SK-N-SH (cell line): ENCODE measurements around the gene ADAMTS1. TPM values are rescaled to one million over a fixed set of nuclear protein-coding genes. Genes with fewer than 3 reads are reported as not detected.

Experiments used
- CTCF ChIA-PET: fragments of 300-600, 350-600 bp; formaldehyde crosslinking; extraction: SDS; loops from one replicate; lab custom pipeline; 2021; lab: Yijun Ruan, JAX
- POLR2A ChIA-PET: fragments of 350-600 bp; sonication (Branson Sonifier 250); formaldehyde crosslinking; extraction: SDS; loops from one replicate; lab custom pipeline; 2020; ENCODE audit warnings: antibody characterized with exemption, inconsistent platforms; lab: Yijun Ruan, JAX
- DNase-seq: peaks from one replicate; pipeline ENCODE4 v3.0.0; 2012
- H2AFZ ChIP-seq: fragments of 200-600 bp; sonication (generic); 2 replicates; pipeline ENCODE4 v1.8.1; 2016; ENCODE audit warnings: antibody characterized with exemption, mild to moderate bottlenecking, low read depth
- H3F3A ChIP-seq: fragments of 200-600 bp; sonication (generic); replicated peaks from 2 replicates; pipeline ENCODE3; 2016; ENCODE audit warnings: antibody characterized with exemption, mild to moderate bottlenecking; ENCODE audit not compliant: insufficient read depth
- H3K27ac ChIP-seq, 2 experiments: fragments of 200-500 bp in 1 of 2; fragments of 200-600 bp in 1 of 2; sonication (Bioruptor generic) in 1 of 2; sonication (generic), shearing (Covaris generic) in 1 of 2; 2 replicates each; pipeline versions ENCODE4 v1.5.1 to v1.6.1; 2014 to 2016; ENCODE audit warnings: low read depth in 2 of 2, inconsistent platforms in 1 of 2, low read length in 1 of 2, mild to moderate bottlenecking in 1 of 2, mixed read lengths in 1 of 2
- H3K27me3 ChIP-seq: fragments of 200-600 bp; sonication (generic), shearing (Covaris generic); 2 replicates; pipeline ENCODE4 v1.6.1; 2016; ENCODE audit warnings: mixed run types; ENCODE audit not compliant: insufficient read depth
- H3K36me3 ChIP-seq, 2 experiments: fragments of 200-500 bp in 1 of 2; fragments of 200-600 bp in 1 of 2; sonication (Bioruptor generic) in 1 of 2; sonication (generic) in 1 of 2; replicated peaks in 1 of 2; 2 replicates each; pipeline versions ENCODE3 to v1.5.1; 2014 to 2016; ENCODE audit warnings: low read length in 1 of 2, mild to moderate bottlenecking in 1 of 2; ENCODE audit not compliant: insufficient read depth in 2 of 2, control insufficient read depth in 1 of 2
- H3K4me1 ChIP-seq, 2 experiments: fragments of 200-500 bp in 1 of 2; fragments of 200-600 bp in 1 of 2; sonication (Bioruptor generic) in 1 of 2; sonication (generic), shearing (Covaris generic) in 1 of 2; 2 replicates each; pipeline versions ENCODE4 v1.5.1 to v1.6.1; 2014 to 2016; ENCODE audit warnings: low read depth in 1 of 2, low read length in 1 of 2, mixed run types in 1 of 2; ENCODE audit not compliant: insufficient read depth in 2 of 2, control insufficient read depth in 1 of 2
- H3K4me2 ChIP-seq: fragments of 200-600 bp; sonication (generic), shearing (Covaris generic); 2 replicates; pipeline ENCODE4 v1.6.1; 2017; ENCODE audit warnings: mixed run types
- H3K4me3 ChIP-seq, 2 experiments: fragments of 200-500 bp in 1 of 2; fragments of 200-600 bp in 1 of 2; sonication (Bioruptor generic) in 1 of 2; sonication (generic), shearing (Covaris generic) in 1 of 2; 2 replicates each; pipeline versions ENCODE4 v1.5.1 to v1.8.1; 2014 to 2016; ENCODE audit warnings: low read depth in 2 of 2, inconsistent platforms in 1 of 2, low read length in 1 of 2, mild to moderate bottlenecking in 1 of 2, mixed read lengths in 1 of 2, moderate library complexity in 1 of 2
- H3K79me2 ChIP-seq: fragments of 200-600 bp; sonication (generic); 2 replicates; pipeline ENCODE4 v1.8.1; 2017; ENCODE audit warnings: mild to moderate bottlenecking; ENCODE audit not compliant: insufficient read depth
- H3K9ac ChIP-seq: fragments of 200-600 bp; sonication (generic); 2 replicates; pipeline ENCODE4 v1.6.1; 2017; ENCODE audit warnings: mixed run types
- H3K9me2 ChIP-seq: fragments of 200-600 bp; sonication (generic); 2 replicates; pipeline ENCODE4 v1.6.1; 2017; ENCODE audit warnings: mixed run types
- H3K9me3 ChIP-seq: fragments of 200-600 bp; sonication (generic); 2 replicates; pipeline ENCODE4 v1.6.1; 2017; ENCODE audit warnings: mixed run types, mild to moderate bottlenecking, moderate library complexity
- H4K20me1 ChIP-seq: fragments of 200-600 bp; sonication (generic); 2 replicates; pipeline ENCODE4 v1.6.1; 2017; ENCODE audit warnings: mild to moderate bottlenecking, mixed run types; ENCODE audit not compliant: insufficient read depth
- GABPA ChIP-seq: IDR thresholded peaks from 2 replicates; pipeline ENCODE4 v1.4.0; 2012; ENCODE audit warnings: low read depth, mild to moderate bottlenecking
- MXI1 ChIP-seq: IDR thresholded peaks from 2 replicates; pipeline ENCODE4 v1.6.1; 2012; ENCODE audit warnings: mild to moderate bottlenecking, low read depth, low read length, improper control_type of control experiment
- PBX3 ChIP-seq: IDR thresholded peaks from 2 replicates; pipeline ENCODE4; 2012
- POLR2AphosphoS5 ChIP-seq: IDR thresholded peaks from 2 replicates; pipeline ENCODE4 v1.6.1; 2012; ENCODE audit warnings: low read depth, low read length
- RAD21 ChIP-seq: IDR thresholded peaks from 2 replicates; pipeline ENCODE4 v1.6.1; 2012; ENCODE audit warnings: mild to moderate bottlenecking, low read length
- TAF1 ChIP-seq: IDR thresholded peaks from 2 replicates; pipeline ENCODE4 v1.6.1; 2012; ENCODE audit warnings: low read depth, mild to moderate bottlenecking, low read length, moderate library complexity, borderline replicate concordance
- TEAD4 ChIP-seq: IDR thresholded peaks from 2 replicates; pipeline ENCODE4 v1.4.0; 2012; ENCODE audit warnings: mild to moderate bottlenecking, borderline replicate concordance; ENCODE audit not compliant: insufficient read depth
- USF1 ChIP-seq: IDR thresholded peaks from 2 replicates; pipeline ENCODE4 v1.4.0; 2012; ENCODE audit warnings: low read depth, borderline replicate concordance
- YY1 ChIP-seq: IDR thresholded peaks from 2 replicates; pipeline ENCODE4 v1.4.0; 2012; ENCODE audit warnings: low read depth, mild to moderate bottlenecking
- WGBS: methylation state at CpG from one replicate; pipeline ENCODE4 v1.1.6; 2017; ENCODE audit warnings: low lambda C conversion rate; 5-methylcytosine and 5-hydroxymethylcytosine counted together
- polyA plus RNA-seq, 3 experiments: library from polyadenylated mRNA; depleted of rRNA; stranded (reverse); fragments of >200 nt; gene quantifications; 2 replicates each; pipeline ENCODE4 v1.2.3, GENCODE V29; 2012
- TF ChIP-seq, protein P1 (sequence below): fragments of 150-350 bp; IDR thresholded peaks from 2 replicates; pipeline ENCODE4 v1.6.1; 2016; ENCODE audit warnings: mild to moderate bottlenecking, low read depth, low read length
- TF ChIP-seq, protein P2 (sequence below): IDR thresholded peaks from 2 replicates; pipeline ENCODE4 v1.4.0; 2012; ENCODE audit warnings: low read depth, borderline replicate concordance
- TF ChIP-seq, protein P3 (sequence below): IDR thresholded peaks from 2 replicates; pipeline ENCODE4 v1.4.0; 2012; ENCODE audit warnings: low read depth

The ADAMTS1 gene
- polyA plus RNA-seq, 1 of the 3 experiments (the other 2 are of a cell fraction), result 137 TPM

- WGBS, result 88% methylated on average over 10 of the region's 10 CpGs
- Histone ChIP-seq H3K9ac (no peak overlapping the region), H3K9me3 (no peaks in the 10 kb centered on the region), H3K4me2 (no peak overlapping the region), H3K27me3 (no peaks in the 10 kb centered on the region), H3F3A (no peaks in the 10 kb centered on the region), H4K20me1 (no peaks in the 10 kb centered on the region), H3K36me3 (no peaks in the 10 kb centered on the region), H3K4me1 (peaks cover 8 to 14% of the 10 kb centered on the region in 2 experiments), H3K9me2 (no peaks in the 10 kb centered on the region), H3K4me3 (no peak overlapping the region), H3K27ac (no peak overlapping the region), H3K79me2 (no peaks in the 10 kb centered on the region), H2AFZ (no peak overlapping the region)
- TF ChIP-seq TEAD4 (no peak), TAF1 (no peak), YY1 (no peak), PBX3 (no peak), USF1 (no peak), MXI1 (no peak), GABPA (no peak), POLR2AphosphoS5 (no peak), RAD21 (no peak)
- TF ChIP-seq, protein P1, sequence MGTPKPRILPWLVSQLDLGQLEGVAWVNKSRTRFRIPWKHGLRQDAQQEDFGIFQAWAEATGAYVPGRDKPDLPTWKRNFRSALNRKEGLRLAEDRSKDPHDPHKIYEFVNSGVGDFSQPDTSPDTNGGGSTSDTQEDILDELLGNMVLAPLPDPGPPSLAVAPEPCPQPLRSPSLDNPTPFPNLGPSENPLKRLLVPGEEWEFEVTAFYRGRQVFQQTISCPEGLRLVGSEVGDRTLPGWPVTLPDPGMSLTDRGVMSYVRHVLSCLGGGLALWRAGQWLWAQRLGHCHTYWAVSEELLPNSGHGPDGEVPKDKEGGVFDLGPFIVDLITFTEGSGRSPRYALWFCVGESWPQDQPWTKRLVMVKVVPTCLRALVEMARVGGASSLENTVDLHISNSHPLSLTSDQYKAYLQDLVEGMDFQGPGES, result no peak
- TF ChIP-seq, protein P2, sequence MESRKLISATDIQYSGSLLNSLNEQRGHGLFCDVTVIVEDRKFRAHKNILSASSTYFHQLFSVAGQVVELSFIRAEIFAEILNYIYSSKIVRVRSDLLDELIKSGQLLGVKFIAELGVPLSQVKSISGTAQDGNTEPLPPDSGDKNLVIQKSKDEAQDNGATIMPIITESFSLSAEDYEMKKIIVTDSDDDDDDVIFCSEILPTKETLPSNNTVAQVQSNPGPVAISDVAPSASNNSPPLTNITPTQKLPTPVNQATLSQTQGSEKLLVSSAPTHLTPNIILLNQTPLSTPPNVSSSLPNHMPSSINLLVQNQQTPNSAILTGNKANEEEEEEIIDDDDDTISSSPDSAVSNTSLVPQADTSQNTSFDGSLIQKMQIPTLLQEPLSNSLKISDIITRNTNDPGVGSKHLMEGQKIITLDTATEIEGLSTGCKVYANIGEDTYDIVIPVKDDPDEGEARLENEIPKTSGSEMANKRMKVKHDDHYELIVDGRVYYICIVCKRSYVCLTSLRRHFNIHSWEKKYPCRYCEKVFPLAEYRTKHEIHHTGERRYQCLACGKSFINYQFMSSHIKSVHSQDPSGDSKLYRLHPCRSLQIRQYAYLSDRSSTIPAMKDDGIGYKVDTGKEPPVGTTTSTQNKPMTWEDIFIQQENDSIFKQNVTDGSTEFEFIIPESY, result no peak
- TF ChIP-seq, protein P3, sequence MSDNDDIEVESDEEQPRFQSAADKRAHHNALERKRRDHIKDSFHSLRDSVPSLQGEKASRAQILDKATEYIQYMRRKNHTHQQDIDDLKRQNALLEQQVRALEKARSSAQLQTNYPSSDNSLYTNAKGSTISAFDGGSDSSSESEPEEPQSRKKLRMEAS, result no peak
- ChIA-PET CTCF (interaction anchor here (0.9 to 1.6 kb wide), 2 partner anchors 19 to 46 kb away, joined by 3 read pairs; no protein-coding TSS in a partner anchor), POLR2A (no interaction called here)
- DNase-seq, result no peak
Observed at GRCh38 chr21:26797878-26798456, 47.2 kb downstream of the ADAMTS1 start.
